Limb (tissue), 2 donors: Measurements from ENCODE around the gene GABBR2.
A peak's percentile ranks its signal among the peaks of the same experiment; 100 is the strongest.
"Not testable (repeated sequence)": the region's sequence is repeated elsewhere in the genome, so short reads cannot be mapped to it uniquely, and the experiment has no call there.

ENCODE experiments used
- DNase-seq, 2 donors: peaks; one replicate each; pipeline ENCODE4 v3.0.0-alpha.2; 2016; ENCODE audit errors: extremely low spot score in 2 of 2

Gene GABBR2

DNA sequence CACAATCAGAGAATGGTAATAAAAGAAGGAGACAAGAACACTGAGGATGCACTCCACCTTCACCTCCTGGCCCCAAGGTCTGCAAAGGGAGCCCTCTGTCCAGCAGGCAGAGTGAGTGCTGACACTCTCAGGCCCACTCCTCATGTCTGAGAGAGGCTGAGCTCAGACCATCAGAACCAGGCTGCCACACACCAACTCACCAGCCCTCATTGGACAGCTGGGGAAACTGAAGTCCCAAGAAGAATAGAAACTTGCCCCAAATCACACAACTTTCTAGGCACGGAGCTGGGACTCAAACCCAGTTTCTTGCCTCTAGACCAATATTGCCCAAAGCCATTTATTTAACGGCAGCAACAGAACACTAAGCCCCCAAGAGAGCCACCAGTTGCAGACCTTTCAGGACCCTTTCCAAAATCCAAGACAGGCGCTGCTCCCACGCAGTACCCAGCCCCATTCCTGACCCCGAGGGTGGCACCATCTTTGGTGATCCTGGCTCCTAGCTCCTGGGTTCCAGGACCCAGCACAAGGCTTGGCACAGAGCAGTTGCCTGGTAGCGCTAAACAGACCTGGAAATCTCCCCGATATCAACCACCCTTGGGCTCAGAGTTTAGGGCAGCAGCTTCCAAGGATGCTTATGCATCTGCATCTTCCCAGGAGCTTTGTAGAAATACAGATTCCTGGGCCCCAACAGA lies 192.4 kb downstream of the GABBR2 start:
- DNase-seq, result peak in 1 of 2 donors; percentile 7

DNA sequence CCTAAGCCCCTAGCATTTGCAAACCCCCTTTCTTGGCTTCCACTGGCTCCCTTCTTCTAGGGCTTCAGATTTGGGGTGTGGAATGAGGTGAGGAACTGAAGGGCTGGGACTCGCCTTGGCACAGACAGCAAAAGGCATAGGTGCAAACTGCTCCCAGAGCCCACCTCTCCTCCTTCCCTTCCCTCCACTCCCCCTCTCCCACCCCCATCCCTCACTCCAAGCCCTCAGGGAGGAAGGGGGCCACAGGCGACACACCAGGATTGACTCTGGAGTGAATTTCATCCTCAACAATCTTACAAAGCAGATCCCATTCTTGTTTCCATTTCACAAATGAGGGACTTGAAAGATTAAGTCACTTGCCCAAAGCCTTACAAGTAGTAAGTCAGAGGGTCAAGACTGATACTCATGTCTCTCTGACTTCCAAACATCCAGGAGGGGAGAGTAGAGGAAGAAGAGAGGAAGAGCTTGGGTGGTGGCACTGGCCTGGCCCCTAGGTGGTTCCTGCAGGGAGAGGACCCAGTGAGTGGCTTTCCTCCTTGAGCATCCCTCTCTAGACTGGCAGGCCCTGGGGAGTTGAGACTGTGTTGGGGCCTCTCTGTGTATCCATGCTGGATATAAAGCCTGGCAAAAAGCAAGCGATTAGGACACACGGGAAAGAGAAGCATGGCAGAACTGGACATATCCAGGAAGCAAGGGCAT lies 193.1 kb downstream of the GABBR2 start:
- DNase-seq, result no peak

DNA sequence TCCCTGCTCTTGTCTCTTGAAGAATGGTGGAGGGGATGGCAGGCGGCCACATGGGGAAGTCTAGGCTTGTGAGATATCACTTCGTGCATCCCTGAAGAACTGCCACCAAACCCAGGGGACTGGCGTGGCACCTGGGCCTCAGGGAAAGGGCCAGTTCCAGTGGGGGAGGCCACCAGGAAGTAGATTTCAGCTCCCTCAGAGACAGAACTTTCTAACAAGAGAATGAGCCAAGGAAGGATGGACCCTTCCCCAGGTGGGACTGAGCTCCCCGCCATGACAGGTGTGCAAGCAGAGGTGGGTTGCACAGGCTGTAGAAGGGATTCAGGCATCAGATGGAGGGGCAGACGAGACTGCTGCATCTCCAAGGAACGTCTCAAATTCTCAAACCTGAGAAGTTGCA lies 193.9 kb downstream of the GABBR2 start:
- no peak for DNase-seq

DNA sequence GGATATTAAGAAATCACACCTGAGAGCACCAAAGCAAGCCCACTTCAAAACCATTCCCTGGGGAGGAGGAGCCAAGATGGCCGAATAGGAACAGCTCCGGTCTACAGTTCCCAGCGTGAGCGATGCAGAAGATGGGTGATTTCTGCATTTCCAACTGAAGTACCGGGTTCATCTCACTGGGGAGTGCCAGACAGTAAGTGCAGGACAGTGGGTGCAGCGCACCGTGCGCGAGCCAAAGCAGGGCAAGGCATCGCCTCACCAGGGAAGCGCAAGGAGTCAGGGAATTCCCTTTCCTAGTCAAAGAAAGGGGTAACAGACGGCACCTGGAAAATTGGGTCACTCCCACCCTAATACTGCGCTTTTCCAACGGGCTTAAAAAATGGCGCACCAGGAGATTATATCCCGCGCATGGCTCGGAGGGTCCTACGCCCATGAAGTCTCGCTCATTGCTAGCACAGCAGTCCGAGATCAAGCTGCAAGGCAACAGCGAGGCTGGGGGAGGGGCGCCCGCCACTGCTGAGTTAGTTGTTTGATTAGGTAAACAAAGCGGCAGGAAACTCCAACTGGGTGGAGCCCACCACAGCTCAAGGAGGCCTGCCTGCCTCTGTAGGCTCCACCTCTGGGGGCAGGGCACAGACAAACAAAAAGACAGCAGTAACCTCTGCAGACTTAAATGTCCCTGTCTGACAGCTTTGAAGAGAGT lies 200.4 kb downstream of the GABBR2 start:
- DNase-seq, result not testable (repeated sequence)

DNA sequence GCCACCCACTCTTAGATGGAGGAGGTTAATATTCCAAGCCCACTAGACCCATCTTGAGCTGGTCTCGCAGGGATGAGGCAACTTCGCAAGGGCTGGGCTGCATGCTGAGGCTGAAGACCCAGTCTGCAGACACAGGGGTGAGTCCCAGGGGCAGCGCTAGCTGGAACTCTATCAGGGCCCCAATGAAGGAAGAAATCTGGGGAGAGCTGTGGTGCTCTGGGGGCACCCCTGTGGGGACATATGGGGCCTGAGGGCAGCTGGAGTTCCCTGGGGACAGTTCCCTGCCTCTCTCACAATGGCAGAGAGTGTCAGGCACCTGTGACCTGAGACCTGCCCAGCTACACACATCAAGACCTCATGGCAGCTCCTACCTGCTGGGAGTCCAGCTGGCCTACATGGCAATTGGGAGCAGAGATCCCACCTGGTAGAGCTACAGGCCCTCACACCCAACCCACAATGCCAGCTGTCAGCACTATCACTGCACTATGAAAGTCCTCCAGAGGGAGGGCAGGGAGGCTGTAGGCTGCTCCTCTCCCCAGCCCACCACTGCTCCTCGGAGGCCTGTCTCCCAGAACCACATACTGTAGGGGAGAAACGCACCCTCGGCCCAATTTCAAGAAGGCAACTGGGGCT lies 202.2 kb downstream of the GABBR2 start:
- DNase-seq, result peak in 1 of 2 donors; percentile 5

DNA sequence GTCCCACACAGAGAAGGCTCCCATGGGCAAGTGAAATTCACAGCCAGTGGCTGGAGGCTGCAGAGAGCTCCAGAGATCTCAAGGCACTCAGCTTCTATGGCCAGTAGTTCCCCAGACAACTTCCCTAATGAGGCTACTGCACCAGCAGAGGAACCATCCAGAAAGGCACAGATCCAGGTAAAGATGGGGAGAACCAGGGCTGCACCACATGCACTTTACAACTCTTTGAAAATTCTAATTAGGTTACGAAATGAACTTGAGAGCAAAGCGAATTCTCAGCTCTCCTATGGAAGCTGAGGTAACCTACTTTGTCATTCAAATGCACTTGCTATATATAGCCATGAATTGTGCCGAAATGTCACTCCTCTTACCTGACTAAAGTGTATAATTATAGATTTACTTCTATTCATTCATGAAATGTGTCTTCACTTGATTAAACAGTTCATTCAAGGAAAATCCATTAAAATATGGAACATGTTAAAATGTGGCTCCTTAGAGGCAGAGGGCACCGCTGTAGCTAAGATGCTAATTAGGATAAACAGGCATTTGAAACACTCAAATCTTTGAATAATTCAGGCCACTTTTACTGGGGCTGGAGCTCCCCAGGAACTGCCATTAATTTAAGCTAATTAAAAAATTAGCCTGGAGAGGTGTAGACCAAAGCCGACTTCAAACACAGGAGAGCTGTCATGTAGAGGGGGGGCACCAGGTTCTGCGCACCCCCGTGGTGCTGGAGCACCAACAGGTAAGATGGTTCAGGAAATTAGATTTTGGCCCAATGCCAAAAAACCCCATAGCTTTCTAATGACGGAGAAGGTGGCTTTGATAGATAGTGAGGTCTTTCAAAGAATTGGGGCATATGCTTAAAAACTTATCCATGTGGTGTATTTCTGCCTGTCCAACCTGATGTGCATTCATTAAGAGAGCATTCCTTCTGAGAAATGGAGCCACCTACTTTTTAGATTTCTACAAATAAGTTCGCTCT lies 204.1 kb downstream of the GABBR2 start:
- DNase-seq, result no peak

DNA sequence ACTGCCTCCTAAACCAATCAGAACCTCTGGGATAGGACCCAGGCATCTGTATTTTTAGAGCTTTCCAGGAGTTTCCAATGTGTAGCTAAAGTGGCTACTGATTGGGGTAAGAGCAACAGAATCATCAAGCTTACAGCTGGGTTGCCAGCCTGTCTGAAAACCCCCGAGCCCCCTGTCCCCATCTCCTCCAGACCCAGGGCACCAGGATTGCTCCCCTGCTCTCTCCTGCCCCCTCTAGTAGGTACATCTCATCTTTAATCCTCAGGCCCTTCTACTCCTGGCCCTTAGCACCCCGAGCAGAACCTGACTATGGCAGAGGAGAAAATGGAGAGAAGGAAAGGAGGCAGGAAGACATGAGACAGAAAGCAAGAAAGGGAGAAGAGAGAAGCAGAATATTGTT lies 204.9 kb downstream of the GABBR2 start:
- DNase-seq, result peak in 1 of 2 donors; percentile 11

DNA sequence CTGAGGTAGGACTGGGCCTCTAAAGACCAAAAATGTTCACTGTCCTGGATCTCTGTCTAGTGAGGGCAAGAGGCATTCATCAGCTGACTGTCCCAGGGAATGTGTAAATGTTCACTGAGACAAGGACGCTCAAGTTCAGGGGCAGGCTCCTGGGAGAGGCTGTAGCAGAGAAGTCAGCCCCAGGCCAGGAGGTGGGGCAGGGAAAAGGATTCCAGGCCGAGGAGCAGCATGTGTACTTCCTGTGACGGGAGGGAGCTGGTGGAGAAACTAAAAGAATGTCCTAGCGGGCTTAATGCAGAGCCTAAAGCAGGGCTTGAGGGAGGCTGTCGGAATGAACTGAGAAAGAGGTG lies 205.8 kb downstream of the GABBR2 start:
- DNase-seq, result peak in 1 of 2 donors; percentile 45

DNA sequence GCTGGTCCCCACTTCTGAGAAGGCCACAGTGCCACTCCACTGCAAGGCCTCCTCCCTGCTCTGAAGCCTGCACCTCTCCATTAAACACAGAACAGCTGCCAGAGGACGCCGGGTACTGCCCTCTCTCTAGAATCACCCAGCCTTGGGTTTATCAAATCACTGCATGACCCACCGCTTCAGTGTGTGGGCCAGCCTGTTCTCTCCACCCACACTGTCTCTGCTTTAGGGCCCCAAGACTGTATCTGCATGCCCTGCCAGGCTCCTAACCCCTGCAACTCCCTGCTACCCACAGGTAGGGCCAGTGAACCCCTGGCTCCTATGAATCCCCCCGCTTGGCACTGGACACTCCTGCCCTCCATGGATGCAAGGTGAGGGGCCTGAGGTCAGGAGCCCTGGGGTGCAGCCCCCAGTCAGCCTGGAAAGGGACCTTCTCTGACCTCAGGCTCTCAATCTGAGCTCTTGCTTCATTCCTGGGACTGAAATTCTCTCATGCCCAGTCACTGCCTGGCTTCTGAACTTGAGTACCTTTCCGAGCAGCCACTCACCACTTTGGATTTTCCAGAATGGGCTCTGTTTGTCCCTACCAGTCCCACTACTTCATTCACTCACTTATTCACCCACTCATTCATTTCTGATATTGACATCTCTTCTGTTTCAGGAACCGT lies 206.3 kb downstream of the GABBR2 start:
- peak in 1 of 2 donors; percentile 17 for DNase-seq

DNA sequence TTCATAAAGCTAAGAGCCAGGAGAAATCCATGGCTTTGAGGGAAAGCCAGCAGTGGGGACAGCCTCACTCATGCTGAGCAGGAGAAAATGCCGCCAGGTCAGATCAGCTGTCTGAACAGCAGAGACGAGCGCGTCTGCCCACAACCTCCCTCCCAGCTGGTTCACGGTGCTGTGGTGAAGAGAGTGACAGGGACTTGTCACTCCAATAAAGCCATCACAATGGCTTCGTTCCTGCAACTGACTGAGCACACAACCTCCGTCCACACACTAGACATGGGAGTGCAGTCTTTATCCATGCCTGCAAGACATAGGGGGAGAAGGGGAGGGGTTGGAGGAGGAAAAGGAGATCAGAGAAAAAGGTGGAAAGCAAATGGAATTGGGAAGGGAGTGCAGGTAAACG lies 206.9 kb downstream of the GABBR2 start:
- peak in 1 of 2 donors; percentile 13 for DNase-seq

DNA sequence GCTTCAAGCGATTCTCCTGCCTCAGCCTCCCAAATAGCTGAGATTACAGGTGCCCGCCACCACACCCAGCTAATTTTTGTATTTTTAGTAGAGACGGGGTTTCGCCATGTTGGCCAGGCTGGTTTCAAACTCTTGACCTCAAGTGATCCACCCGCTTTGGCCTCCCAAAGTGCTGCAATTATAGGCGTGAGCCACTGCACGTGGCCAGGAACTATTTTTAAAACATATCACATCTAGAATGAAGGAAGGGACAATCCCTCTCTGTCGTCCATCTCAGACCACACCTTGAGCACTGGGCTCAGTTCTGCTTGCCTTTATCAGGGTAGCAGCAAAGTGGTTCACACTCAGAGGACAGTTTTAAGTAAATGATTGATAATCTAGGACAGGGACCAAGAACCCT lies 207.5 kb downstream of the GABBR2 start:
- peak in 1 of 2 donors; percentile 6 for DNase-seq

DNA sequence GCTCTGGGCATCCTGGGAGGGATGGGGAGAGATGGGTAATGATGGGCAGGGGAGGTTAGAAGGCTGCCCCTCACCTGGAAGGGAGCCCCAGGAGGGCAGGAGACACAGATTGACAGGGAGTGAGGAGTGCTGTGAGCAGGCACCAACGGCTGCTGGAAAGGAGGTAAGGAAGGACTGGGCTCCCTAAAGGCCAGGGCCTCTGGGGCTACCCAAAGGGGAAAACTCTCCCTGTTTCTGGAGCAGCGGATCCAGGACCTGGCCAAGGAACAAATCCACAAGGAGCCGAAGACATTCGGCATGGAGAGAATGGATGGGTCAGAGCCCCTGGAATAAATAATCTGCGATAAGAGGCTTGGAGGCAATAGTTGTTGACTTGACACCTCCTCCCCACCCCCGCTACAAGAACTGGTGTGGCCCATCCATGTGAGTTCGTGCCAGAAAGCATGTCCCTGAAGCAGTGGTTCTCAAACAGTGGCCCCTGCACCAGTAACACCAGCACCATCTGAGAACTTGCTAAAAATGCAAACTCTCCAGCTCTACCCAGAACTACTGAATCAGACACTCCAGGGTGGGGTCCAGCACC lies 208.3 kb downstream of the GABBR2 start:
- peak in 1 of 2 donors; percentile 12 for DNase-seq

DNA sequence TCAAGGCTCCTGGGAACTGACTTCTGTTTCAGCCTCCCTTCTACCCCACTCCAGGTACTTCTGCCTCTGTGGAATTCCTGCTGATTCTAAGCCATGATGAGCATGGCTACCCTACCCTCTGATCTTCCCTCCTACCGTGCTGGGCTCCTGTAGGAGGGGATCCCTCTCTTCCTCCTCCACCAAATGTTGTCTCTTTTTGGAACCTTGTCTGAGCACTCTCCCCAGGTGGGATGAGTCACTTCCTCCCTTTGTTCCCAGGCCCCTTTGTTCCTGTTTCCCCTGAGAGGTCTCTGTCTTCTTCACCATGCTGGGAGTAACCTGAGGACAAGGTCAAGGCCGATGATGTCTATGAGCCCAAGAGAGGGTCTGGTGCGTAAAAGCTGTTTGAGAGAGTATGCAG lies 213.2 kb downstream of the GABBR2 start:
- no peak for DNase-seq

DNA sequence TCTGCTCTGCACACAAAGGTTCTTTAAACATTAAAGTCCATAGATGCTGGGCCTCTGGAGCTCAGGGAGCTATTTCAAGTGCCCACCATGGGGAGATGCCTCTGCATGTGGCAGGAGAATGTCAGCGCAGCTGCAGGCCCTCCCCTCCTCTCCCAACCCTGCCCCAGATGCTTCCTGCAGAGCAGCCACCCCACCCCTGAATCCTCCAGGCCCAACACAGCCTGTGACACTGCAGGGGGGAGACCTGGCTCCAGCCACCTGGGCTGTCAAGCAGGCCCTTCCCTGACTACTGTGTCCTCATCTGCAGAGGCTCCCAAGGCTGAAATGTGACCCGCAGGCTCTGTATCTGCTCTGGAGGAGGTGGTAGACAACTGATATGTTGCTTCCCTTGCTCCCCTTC lies 213.9 kb downstream of the GABBR2 start:
- DNase-seq, result no peak

DNA sequence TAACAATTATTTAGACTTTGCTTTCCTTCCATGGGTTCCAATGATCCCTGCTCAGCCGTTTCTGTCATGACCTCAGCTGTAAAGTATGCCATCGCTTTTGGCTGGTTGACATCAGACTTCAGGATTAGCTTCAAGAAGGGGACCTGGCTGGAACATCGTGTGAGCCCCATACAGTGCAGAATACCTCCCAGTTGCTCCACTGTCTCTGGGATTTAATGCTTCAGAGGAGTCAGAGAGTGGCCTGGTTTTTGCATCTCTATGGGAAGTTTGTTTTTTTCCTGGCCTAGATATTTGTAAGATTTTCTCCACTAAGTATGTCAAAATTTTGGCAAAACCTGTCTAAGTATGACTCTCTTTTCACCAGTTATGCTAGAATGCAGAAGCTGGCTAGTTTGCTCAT lies 216.9 kb downstream of the GABBR2 start:
- DNase-seq, result no peak

DNA sequence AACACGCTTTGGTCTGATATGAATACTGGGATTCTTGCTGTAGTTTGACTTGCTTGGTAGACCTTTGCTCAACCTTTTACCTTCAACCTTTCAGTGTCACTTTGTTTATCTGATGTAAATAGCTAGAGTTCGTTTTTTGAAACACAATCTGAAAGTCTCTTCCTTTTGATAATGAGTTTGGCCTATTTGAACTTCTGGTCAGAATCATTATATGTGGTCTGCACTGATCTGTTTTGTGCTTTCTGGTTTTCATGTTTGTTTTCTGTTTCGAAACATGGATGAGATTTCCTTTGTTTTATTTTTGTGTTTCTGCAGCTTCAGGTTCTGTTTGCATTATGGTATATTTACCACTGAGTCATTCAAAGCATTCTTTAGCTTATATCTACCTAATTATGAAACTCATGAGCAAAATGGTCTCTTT lies 217.5 kb downstream of the GABBR2 start:
- no peak for DNase-seq

DNA sequence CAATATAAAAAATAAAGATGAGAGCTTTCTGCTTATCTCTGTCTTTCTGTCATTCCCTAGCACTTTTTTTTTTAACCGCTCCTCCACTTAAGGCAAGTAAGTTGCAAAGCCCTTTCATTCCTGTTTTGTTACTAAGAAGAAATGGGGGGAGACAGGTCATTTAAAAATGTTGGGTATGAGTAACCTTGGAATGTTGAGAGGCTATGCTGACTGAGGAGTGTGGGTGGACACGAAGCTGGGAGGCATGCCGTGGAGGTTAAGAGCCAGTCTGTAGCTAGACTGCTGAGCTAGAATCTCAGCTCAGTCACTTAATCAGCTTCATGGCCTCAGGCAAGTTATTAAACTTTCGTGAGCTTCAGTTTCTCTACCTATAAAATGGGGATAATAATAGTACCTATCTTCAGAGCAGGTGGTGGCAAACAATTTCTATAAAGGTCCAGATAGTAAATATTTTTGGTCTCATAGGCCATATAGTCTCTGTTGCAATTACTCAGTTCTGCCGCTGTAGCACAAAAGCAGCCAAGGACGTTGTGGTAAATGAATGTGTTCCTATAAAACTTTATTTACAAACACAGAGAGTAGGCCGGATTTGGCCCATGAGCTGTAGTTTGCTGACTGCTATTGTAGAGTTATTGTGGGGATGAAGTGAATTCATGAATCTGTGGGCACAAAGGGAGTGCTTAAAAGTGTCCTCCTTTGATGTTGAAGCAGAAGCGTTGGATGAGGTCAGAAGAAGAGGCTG lies 220.0 kb downstream of the GABBR2 start:
- DNase-seq, result no peak

DNA sequence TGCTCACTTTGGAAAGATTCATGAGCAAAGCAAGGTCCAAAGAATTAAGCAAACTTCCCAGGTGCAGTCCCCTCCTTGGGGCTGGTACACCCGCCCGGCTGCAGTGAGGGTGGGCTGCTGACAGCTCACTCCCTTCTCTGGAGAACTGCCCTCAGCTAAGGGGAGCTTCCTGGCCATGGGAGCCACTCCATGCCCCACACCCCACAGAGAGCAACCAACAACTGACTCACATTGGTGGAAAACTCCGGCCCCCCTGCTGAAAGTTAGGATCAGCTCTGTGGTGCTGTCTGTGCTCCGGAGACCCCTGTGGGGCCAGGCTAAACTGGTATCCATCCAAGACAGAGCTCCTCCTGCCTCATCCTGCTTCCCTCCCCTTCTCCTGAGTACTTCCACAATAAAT lies 223.0 kb downstream of the GABBR2 start:
- no peak for DNase-seq

DNA sequence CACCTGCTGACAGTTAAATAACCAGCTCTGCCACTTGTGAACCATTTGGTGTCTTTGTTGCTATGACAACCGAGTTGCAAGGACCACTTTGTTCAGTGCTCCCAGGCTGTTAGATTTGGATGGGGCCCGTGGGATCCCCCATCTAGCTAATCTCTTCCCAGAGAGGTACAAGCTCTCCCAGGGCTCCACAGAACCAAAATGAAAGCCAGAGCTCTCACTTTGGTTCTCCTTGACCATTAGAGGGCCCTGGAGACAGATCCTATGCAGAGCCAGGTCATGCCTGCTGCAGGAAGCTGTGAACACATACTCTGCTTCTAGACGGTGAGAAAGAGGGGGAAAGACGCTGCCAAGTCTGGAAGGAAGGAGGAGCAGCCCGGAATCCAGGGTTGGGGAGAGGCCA lies 224.6 kb downstream of the GABBR2 start:
- no peak for DNase-seq
